ENCODE results near the gene SIAH1. TPM values are rescaled to one million over a fixed set of nuclear protein-coding genes. Genes with fewer than 3 reads are reported as not detected.
"Not testable (repeated sequence)": the region's sequence is repeated elsewhere in the genome, so short reads cannot be mapped to it uniquely, and the experiment has no call there.

SIAH1 gene
- total RNA-seq, 2 donors from 2014 or later, result 15.2 to 16.1 TPM

- TF ChIP-seq CTCF (IDR thresholded peaks at IDR 0.05), result no peak
- no peak for TF ChIP-seq POLR2A (IDR thresholded peaks at IDR 0.05)
- Histone ChIP-seq H3K4me3 (no peak overlapping the region), H3K4me1 (peaks cover 43% of the 10 kb centered on the region), H3K9me3 (no peaks in the 10 kb centered on the region), H3K36me3 (replicated peaks in 1 of 2; ENCODE audit: insufficient read depth in 1 of 2, low read depth in 2 of 2) (no peaks in the 10 kb centered on the region), H3K27ac (no peak overlapping the region), H3K27me3 (no peaks in the 10 kb centered on the region)
- DNase-seq, result no peak
- intact Hi-C loops (cut with DNase I), result no loop called here
- 80 to 83% methylated on average over 4 of the region's 4 CpGs for WGBS, 2 donors
- no peak for ATAC-seq
Observed at GRCh38 chr16:48373258-48374029, 11.8 kb downstream of the SIAH1 start.

- no peak for ATAC-seq
- Histone ChIP-seq H3K9me3 (no peaks in the 10 kb centered on the region), H3K4me1 (peaks cover 38% of the 10 kb centered on the region), H3K27ac (no peak overlapping the region), H3K27me3 (no peaks in the 10 kb centered on the region), H3K4me3 (no peak overlapping the region), H3K36me3 (replicated peaks in 1 of 2; ENCODE audit: insufficient read depth in 1 of 2, low read depth in 2 of 2) (no peaks in the 10 kb centered on the region)
- no peak for DNase-seq
- 79 to 88% methylated on average over 4 of the region's 4 CpGs for WGBS, 2 donors
- intact Hi-C loops (cut with DNase I), result no loop called here
- no peak for TF ChIP-seq POLR2A (IDR thresholded peaks at IDR 0.05)
- TF ChIP-seq CTCF (IDR thresholded peaks at IDR 0.05), result no peak
Observed at GRCh38 chr16:48372744-48373143, 12.5 kb downstream of the SIAH1 start.

GRCh38 chr16:48371393-48371780 is 13.8 kb downstream of the SIAH1 start:
- intact Hi-C loops (cut with DNase I), result no loop called here
- DNase-seq (no peak), ATAC-seq (no peak)
- no peak for TF ChIP-seq CTCF (IDR thresholded peaks at IDR 0.05)
- no peak for TF ChIP-seq POLR2A (IDR thresholded peaks at IDR 0.05)
- Histone ChIP-seq H3K27me3 (no peaks in the 10 kb centered on the region), H3K4me1 (peaks cover 36% of the 10 kb centered on the region), H3K9me3 (no peaks in the 10 kb centered on the region), H3K27ac (no peak overlapping the region), H3K4me3 (no peak overlapping the region), H3K36me3 (replicated peaks in 1 of 2; ENCODE audit: insufficient read depth in 1 of 2, low read depth in 2 of 2) (no peaks in the 10 kb centered on the region)

- H3K9me3 ChIP-seq; H3K36me3 ChIP-seq (replicated peaks in 1 of 2; ENCODE audit: insufficient read depth in 1 of 2, low read depth in 2 of 2); ATAC-seq; H3K4me3 ChIP-seq; H3K27ac ChIP-seq; H3K27me3 ChIP-seq; intact Hi-C loops (cut with DNase I); DNase-seq: not testable (repeated sequence)
- WGBS, 2 donors, result 92 to 93% methylated on average over 18 of the region's 18 CpGs
- peaks cover 35% of the 10 kb centered on the region for H3K4me1 ChIP-seq
Observed at GRCh38 chr16:48370668-48371392, 14.4 kb downstream of the SIAH1 start.

GRCh38 chr16:48370229-48370628 is 15.0 kb downstream of the SIAH1 start:
- intact Hi-C loops (cut with DNase I), result no loop called here
- no peak overlapping the region for H3K27ac ChIP-seq
- ATAC-seq, result no peak
- TF ChIP-seq POLR2A (IDR thresholded peaks at IDR 0.05) (no peak), CTCF (IDR thresholded peaks at IDR 0.05) (no peak)
- WGBS, 2 donors, result 86 to 95% methylated on average over 8 of the region's 8 CpGs
- H3K9me3 ChIP-seq, result no peaks in the 10 kb centered on the region
- H3K4me1 ChIP-seq, result peaks cover 35% of the 10 kb centered on the region
- H3K27me3 ChIP-seq, result no peaks in the 10 kb centered on the region
- H3K4me3 ChIP-seq, result no peak overlapping the region
- H3K36me3 ChIP-seq (replicated peaks in 1 of 2; ENCODE audit: insufficient read depth in 1 of 2, low read depth in 2 of 2), result no peaks in the 10 kb centered on the region
- DNase-seq, result no peak

All from body of pancreas (tissue), 4 donors.